Tongue (tissue), 3 donors: ENCODE data around the gene NCMAP. TPM values are rescaled to one million over a fixed set of nuclear protein-coding genes. Genes with fewer than 3 reads are reported as not detected.

Source experiments
- DNase-seq: peaks from one replicate; pipeline ENCODE4 v3.0.0-alpha.2; 2015
- small RNA-seq: library from RNA; depleted of rRNA; stranded (forward); fragments of <200 nt; gene quantifications from one replicate; pipeline ENCODE3, GENCODE V24; 2014; ENCODE audit warnings: low replicate concordance
- total RNA-seq: library from RNA; depleted of rRNA; stranded (reverse); fragments of >200 nt; gene quantifications from one replicate; pipeline ENCODE4 v1.2.3, GENCODE V29; 2014

The NCMAP gene
- total RNA-seq, 1 donor from 2014 or later, result 2.6 TPM

DNA sequence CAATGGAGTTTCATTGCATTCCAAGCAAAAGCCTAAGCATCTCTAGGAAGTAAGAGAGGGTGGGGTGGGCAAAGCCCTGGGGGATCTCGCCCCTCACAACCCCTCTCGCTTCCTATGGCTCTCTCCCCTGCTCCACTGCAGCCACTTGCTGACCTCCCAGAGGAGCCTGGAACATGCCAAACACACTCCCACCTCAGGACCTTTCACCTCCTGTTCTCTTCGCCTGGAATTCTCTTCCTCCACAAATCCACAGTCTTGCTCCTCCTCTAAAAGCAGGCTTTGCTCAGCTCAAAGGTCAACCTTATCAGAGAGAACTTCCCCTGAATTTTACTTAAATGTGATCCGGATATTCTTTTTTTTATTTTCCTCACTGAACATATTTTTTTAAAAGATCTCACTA, 66.3 kb downstream of the NCMAP start:
- DNase-seq, result no peak

GRCh38 chr1:24632832-24633175, 76.9 kb downstream of the NCMAP start:
- no peak for DNase-seq

GRCh38 chr1:24635195-24635843, 79.4 kb downstream of the NCMAP start:
- DNase-seq, result peak; percentile 77

GRCh38 chr1:24636661-24637357, 80.9 kb downstream of the NCMAP start:
- DNase-seq, result no peak

DNA sequence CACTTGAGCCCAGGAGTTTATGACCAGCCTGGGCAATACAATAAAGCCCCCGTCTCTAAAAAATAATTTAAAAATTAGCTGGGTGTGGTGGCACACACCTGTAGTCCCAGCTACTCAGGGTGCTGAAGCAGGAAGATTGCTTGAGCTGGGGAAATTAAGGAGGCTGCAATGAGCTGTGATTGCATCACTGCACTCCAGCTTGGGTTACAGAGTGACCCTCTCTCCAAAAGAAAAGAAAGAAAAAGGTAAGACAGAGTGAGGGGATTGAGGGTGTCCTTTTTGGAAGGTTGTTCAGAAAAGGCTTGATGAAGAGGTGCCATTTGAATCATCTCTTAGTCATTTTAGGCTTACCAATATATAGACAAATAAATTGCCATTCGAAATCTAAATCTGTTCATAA, 83.2 kb downstream of the NCMAP start:
- DNase-seq, result no peak

DNA sequence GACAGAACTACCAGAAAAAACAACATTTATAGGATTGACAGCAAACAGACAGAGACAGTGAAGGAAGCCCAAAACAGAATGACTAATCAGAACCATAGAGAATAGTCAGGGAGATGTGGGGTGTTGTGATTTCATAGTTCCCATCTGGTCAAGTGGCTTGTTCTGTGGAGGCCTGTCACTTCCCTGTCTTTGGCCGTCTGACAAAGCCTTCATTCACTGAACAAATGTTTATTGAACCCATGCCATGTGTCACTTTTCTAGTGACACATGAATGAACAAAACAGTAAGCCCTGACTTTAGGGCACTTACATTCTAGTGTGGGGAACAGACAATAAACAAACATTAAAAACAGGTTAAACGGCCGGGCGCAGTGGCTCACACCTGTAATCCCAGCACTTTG, 84.0 kb downstream of the NCMAP start:
- peak; percentile 5 for DNase-seq

DNA sequence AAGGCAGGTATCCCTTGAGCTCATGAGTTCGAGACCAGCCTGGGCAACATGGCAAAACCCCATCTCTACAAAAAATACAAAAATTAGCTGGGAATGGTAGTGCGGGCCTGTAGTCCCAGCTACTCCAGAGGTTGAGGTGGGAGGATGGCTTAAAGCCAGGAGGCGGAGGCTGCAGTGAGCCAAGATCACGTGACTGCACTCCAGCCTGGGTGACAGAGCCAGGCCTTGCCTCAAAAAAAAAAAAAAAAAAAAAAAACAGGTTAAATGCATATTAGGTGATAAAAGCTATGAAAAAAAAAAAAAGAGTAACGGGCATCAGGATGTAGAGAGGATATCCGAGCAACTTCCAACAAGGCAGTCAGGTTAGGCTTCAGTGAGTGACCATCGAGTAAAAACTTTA, 84.4 kb downstream of the NCMAP start:
- DNase-seq, result peak; percentile 8

GRCh38 chr1:24641646-24642151, 85.8 kb downstream of the NCMAP start:
- peak; percentile 65 for DNase-seq

GRCh38 chr1:24642481-24643362, 86.8 kb downstream of the NCMAP start, which contains the start of gene SRRM1:
SRRM1 (plus strand) TSS chr1:24643302; CDS start chr1:24643327, 25 bp downstream.
- DNase-seq, result peak; percentile 100

- DNase-seq, result no peak
These were observed 87.6 kb downstream of the NCMAP start for GRCh38 chr1:24643363-24644099.

DNA sequence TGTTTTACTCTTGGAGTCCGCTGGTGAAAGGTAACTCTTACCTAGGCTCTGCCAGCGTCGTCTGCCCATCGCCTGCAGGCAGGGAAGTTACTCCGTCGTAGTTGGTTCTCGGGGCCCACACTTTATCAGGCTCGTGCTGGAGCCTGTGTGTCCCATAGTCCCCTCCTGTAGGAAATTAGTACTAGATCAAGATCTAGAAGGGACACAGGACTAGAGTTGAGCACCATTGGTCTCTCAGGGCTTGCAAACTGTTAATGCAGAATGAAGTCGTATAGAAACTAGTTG, 88.2 kb downstream of the NCMAP start:
- peak; percentile 12 for DNase-seq

GRCh38 chr1:24648919-24649318, 93.0 kb downstream of the NCMAP start:
- DNase-seq, result no peak

DNA sequence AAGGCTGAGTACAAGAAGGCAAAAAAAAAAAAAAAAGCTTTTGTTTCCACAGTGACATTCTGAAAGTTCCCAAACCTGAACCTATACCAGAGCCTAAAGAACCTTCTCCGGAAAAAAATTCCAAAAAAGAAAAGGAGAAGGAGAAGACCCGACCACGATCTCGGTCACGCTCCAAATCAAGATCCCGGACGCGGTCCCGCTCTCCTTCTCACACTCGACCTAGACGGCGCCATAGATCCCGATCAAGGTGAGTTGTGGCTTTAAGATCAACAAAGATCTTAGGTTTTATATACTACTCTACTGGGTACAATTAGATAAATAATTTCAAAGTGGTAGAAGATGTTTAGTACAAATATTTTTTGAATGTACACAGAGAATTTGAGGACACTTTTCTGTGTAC, 96.5 kb downstream of the NCMAP start:
- no peak for DNase-seq

DNA sequence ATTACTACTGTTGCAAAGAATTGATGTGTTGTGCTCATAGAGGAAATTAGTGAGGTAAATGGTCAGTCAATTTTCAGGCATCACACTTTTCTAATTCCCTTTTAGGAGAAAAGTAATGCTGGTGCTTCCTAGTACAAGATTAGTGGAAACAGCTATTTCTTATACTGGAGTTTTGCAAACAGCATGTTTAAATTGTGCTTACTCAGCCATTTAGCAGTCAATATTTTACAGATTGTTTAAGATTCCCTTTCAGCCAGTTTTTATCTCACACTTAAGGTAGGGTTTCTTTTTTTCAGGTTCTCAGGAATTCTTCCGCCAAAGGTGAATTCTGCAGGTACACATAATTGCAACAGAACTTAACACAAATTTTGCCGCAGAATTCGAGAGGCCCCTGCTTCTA, 98.1 kb downstream of the NCMAP start:
- DNase-seq, result no peak

DNA sequence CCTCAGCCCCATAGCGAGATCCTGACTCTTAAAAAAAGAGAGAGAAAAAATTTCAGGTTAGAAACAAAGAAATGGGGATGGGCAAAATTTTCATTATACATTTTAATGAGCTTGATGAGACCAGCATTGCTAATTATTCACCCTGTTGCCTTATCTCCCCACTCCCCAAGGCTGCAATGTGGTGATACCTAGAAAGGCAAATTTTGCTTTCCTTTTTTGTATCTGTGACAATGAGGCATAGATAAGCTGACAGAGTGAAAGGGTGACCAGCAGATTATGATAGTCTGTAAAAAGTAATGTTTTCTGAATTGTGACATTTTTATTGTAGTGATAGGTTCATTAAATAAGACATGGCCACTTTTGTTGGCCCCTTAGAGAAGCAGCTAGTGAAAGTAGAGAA, 100.2 kb downstream of the NCMAP start:
- DNase-seq, result no peak

GRCh38 chr1:24657781-24658180, 101.9 kb downstream of the NCMAP start:
- no peak for DNase-seq

Small RNA genes lying within 50 kb of the gene (small RNA-seq; reads per million reads assigned to genes)
- not detected for gene RF00019

Other genes with a start within 250 kb of the NCMAP start
- 26.8 TPM for gene GRHL3, start 236.7 kb upstream of the NCMAP start, total RNA-seq
- gene STPG1, start 142.3 kb upstream of the NCMAP start, total RNA-seq, result 1.8 TPM
- gene NIPAL3, start 140.3 kb upstream of the NCMAP start, total RNA-seq, result 15.4 TPM
- gene RCAN3, start 53.3 kb upstream of the NCMAP start, total RNA-seq, result 7.6 TPM
- gene SRRM1, start 87.2 kb downstream of the NCMAP start, total RNA-seq, result 60.2 TPM
- 249 TPM for gene CLIC4, start 189.4 kb downstream of the NCMAP start, total RNA-seq